KOPT-K1 (cell line): ENCODE results near the gene AQP9.

Experiments used
- H3K27ac ChIP-seq: fragments of 200-600 bp; sonication (generic); 2 replicates; pipeline ENCODE4 v1.5.1; 2016; ENCODE audit warnings: antibody characterized with exemption, mild to moderate bottlenecking, low read depth, low read length; ENCODE audit not compliant: poor library complexity, severe bottlenecking
- H3K36me3 ChIP-seq: fragments of 200-600 bp; sonication (generic); 2 replicates; pipeline ENCODE4 v1.5.1; 2017; ENCODE audit warnings: antibody characterized with exemption, mild to moderate bottlenecking, low read length, moderate library complexity; ENCODE audit not compliant: insufficient read depth
- H3K9me3 ChIP-seq: fragments of 200-600 bp; sonication (generic); 2 replicates; pipeline ENCODE4 v1.5.1; 2017; ENCODE audit warnings: antibody characterized with exemption, low read length, mild to moderate bottlenecking; ENCODE audit not compliant: insufficient read depth, poor library complexity, severe bottlenecking

Gene AQP9

GRCh38 chr15:58154769-58155168 lies 16.6 kb downstream of the AQP9 start:
- no peaks in the 10 kb centered on the region for H3K36me3 ChIP-seq
- H3K27ac ChIP-seq, result no peak overlapping the region
- no peaks in the 10 kb centered on the region for H3K9me3 ChIP-seq

- Histone ChIP-seq H3K9me3 (no peaks in the 10 kb centered on the region), H3K27ac (no peak overlapping the region), H3K36me3 (no peaks in the 10 kb centered on the region)
These were observed 21.7 kb downstream of the AQP9 start for GRCh38 chr15:58159827-58160386.

GRCh38 chr15:58161436-58161930 lies 23.3 kb downstream of the AQP9 start:
- Histone ChIP-seq H3K27ac (no peak overlapping the region), H3K36me3 (no peaks in the 10 kb centered on the region)

GRCh38 chr15:58163985-58164384 lies 25.8 kb downstream of the AQP9 start:
- Histone ChIP-seq H3K27ac (no peak overlapping the region), H3K9me3 (no peaks in the 10 kb centered on the region), H3K36me3 (no peaks in the 10 kb centered on the region)

More at GRCh38 chr15:58161436-58161930, 23.3 kb downstream of the AQP9 start:
- H3K9me3 ChIP-seq, result no peaks in the 10 kb centered on the region

- Histone ChIP-seq H3K9me3 (no peaks in the 10 kb centered on the region), H3K36me3 (no peaks in the 10 kb centered on the region), H3K27ac (no peak overlapping the region)
These were observed 26.7 kb downstream of the AQP9 start for GRCh38 chr15:58164926-58165325.

GRCh38 chr15:58165661-58166060 lies 27.5 kb downstream of the AQP9 start:
- Histone ChIP-seq H3K27ac (no peak overlapping the region), H3K36me3 (no peaks in the 10 kb centered on the region), H3K9me3 (no peaks in the 10 kb centered on the region)

- no peaks in the 10 kb centered on the region for H3K9me3 ChIP-seq
- H3K36me3 ChIP-seq, result no peaks in the 10 kb centered on the region
- no peak overlapping the region for H3K27ac ChIP-seq
These were observed 29.0 kb downstream of the AQP9 start for GRCh38 chr15:58167095-58167691.

- H3K36me3 ChIP-seq, result no peaks in the 10 kb centered on the region
These were observed 31.8 kb downstream of the AQP9 start for GRCh38 chr15:58169934-58170333.

GRCh38 chr15:58171476-58172061 lies 33.4 kb downstream of the AQP9 start:
- no peaks in the 10 kb centered on the region for H3K36me3 ChIP-seq
- no peak overlapping the region for H3K27ac ChIP-seq

More at GRCh38 chr15:58169934-58170333, 31.8 kb downstream of the AQP9 start:
- no peak overlapping the region for H3K27ac ChIP-seq
- no peaks in the 10 kb centered on the region for H3K9me3 ChIP-seq

GRCh38 chr15:58174709-58175108 lies 36.5 kb downstream of the AQP9 start:
- H3K9me3 ChIP-seq, result no peaks in the 10 kb centered on the region
- no peak overlapping the region for H3K27ac ChIP-seq
- H3K36me3 ChIP-seq, result no peaks in the 10 kb centered on the region

More at GRCh38 chr15:58171476-58172061, 33.4 kb downstream of the AQP9 start:
- H3K9me3 ChIP-seq, result no peaks in the 10 kb centered on the region

GRCh38 chr15:58175955-58176354 lies 37.8 kb downstream of the AQP9 start:
- Histone ChIP-seq H3K9me3 (no peaks in the 10 kb centered on the region), H3K27ac (no peak overlapping the region), H3K36me3 (no peaks in the 10 kb centered on the region)

GRCh38 chr15:58178668-58179067 lies 40.5 kb downstream of the AQP9 start:
- Histone ChIP-seq H3K27ac (no peak overlapping the region), H3K36me3 (no peaks in the 10 kb centered on the region), H3K9me3 (no peaks in the 10 kb centered on the region)

GRCh38 chr15:58179206-58179605 lies 41.0 kb downstream of the AQP9 start:
- Histone ChIP-seq H3K27ac (no peak overlapping the region), H3K36me3 (no peaks in the 10 kb centered on the region), H3K9me3 (no peaks in the 10 kb centered on the region)

GRCh38 chr15:58179741-58180381 lies 41.7 kb downstream of the AQP9 start:
- no peaks in the 10 kb centered on the region for H3K9me3 ChIP-seq
- H3K36me3 ChIP-seq, result no peaks in the 10 kb centered on the region
- no peak overlapping the region for H3K27ac ChIP-seq

GRCh38 chr15:58182460-58183163 lies 44.4 kb downstream of the AQP9 start:
- Histone ChIP-seq H3K9me3 (no peaks in the 10 kb centered on the region), H3K36me3 (no peaks in the 10 kb centered on the region)

More at GRCh38 chr15:58182460-58183163, 44.4 kb downstream of the AQP9 start:
- no peak overlapping the region for H3K27ac ChIP-seq
